Lung (tissue), 12 donors: ENCODE measurements around the gene FBXO38. TPM values are rescaled to one million over a fixed set of nuclear protein-coding genes. Genes with fewer than 3 reads are reported as not detected.

ENCODE experiments used
- ATAC-seq: fragments of 200-7000 bp; cut with Tn5 transposase; one replicate; pipeline ENCODE4 v1.9.1; 2020; ENCODE audit warnings: moderate number of reproducible peaks; ENCODE audit not compliant: insufficient read depth, low FRiP score
- DNase-seq, 3 donors: peaks; one replicate each; pipeline ENCODE4 v3.0.0-alpha.2; 2013 to 2017
- H3K27ac ChIP-seq, 2 donors: one replicate each; pipeline ENCODE4 v1.5.1; 2013; ENCODE audit warnings: mild to moderate bottlenecking in 2 of 2, moderate library complexity in 2 of 2, control low read depth in 1 of 2, inconsistent platforms in 1 of 2, low read depth in 1 of 2, low read length in 1 of 2
- H3K27me3 ChIP-seq, 3 donors: one replicate each; pipeline ENCODE4 v1.5.1; 2013; ENCODE audit warnings: low read length in 2 of 3; ENCODE audit not compliant: control insufficient read depth in 3 of 3, insufficient read depth in 3 of 3
- H3K36me3 ChIP-seq, 4 donors: one replicate each; pipeline ENCODE4 v1.5.1; 2013; ENCODE audit warnings: low read length in 4 of 4, mild to moderate bottlenecking in 1 of 4, moderate library complexity in 1 of 4; ENCODE audit not compliant: control insufficient read depth in 4 of 4, insufficient read depth in 4 of 4
- H3K4me1 ChIP-seq, 5 donors: one replicate each; pipeline ENCODE4 v1.5.1; 2013; ENCODE audit warnings: low read length in 5 of 5, mild to moderate bottlenecking in 2 of 5, moderate library complexity in 1 of 5; ENCODE audit not compliant: control insufficient read depth in 5 of 5, insufficient read depth in 5 of 5
- H3K4me3 ChIP-seq: one replicate; pipeline ENCODE4 v1.5.1; 2013; ENCODE audit warnings: mild to moderate bottlenecking, control low read depth, moderate library complexity
- H3K9ac ChIP-seq, 2 donors: one replicate each; pipeline ENCODE4 v1.5.1; 2013; ENCODE audit warnings: low read length in 2 of 2, control low read depth in 1 of 2; ENCODE audit not compliant: insufficient read depth in 1 of 2
- H3K9me3 ChIP-seq, 4 donors: one replicate each; pipeline ENCODE4 v1.5.1; 2013; ENCODE audit warnings: low read length in 3 of 4, mild to moderate bottlenecking in 1 of 4, moderate library complexity in 1 of 4; ENCODE audit not compliant: control insufficient read depth in 4 of 4, insufficient read depth in 3 of 4
- CTCF ChIP-seq: IDR thresholded peaks from 2 replicates; pipeline ENCODE4 v1.5.1; 2012; ENCODE audit warnings: mild to moderate bottlenecking; ENCODE audit errors: control extremely low read depth, extremely low read depth
- WGBS, 2 donors: extraction: QIAGEN DNeasy Blood & Tissue Kit; methylation state at CpG; one replicate each; pipeline ENCODE4 v1.1.7; 2013; 5-methylcytosine and 5-hydroxymethylcytosine counted together
- polyA plus RNA-seq, 2 donors: library from polyadenylated mRNA; stranded (reverse); fragments of 200-250 nt; gene quantifications; one replicate each; pipeline ENCODE4 v1.2.1, GENCODE V29; 2013
- total RNA-seq, 2 donors: library from RNA; depleted of rRNA in 1 of 2; stranded (reverse); fragments of >200 nt in 1 of 2; gene quantifications; one replicate each; pipeline ENCODE4 v1.2.1, GENCODE V29; 2014 to 2021
- donor health status: control.
- donor health status: control.
- donor health status: Bipolar disorder and iron deficiency.
- donor health status: healthy.
- donor health status: DM: yes; HTN: yes; CAD: no.

FBXO38 gene
- total and polyA plus RNA-seq, 4 donors, result 18.5 to 77.2 (median 41.7) TPM

DNA sequence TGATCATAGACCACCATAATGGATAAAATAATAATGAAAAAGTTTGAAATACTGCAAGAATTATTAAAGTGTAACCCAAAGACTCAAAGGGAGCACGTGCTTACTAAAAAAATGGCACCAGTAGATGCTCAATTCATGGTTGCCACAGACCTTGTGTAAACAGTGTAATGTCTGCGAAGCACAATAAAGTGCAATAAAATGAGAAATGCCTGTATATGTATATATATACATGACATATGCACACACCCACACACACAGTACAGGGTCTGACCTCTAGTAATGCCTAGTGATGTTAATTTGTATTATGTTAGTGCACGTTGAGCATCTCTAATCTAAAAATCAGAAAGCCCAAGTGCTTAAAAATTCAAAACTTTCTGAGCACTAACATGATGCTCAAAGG is 52.3 kb downstream of the FBXO38 start:
- no peak for ATAC-seq

GRCh38 chr5:148437249-148437648 is 53.5 kb downstream of the FBXO38 start:
- H3K4me1 ChIP-seq, result no peaks in the 10 kb centered on the region
- no peak for TF ChIP-seq CTCF
- H3K9ac ChIP-seq, result no peak overlapping the region
- H3K27me3 ChIP-seq, result no peaks in the 10 kb centered on the region
- H3K27ac ChIP-seq, result no peak overlapping the region
- no peaks in the 10 kb centered on the region for H3K9me3 ChIP-seq
- no peak for DNase-seq
- 60 to 75% methylated on average over 6 of the region's 6 CpGs for WGBS, 2 donors
- peaks cover 17 to 35% (median 30%) of the 10 kb centered on the region in 4 donors for H3K36me3 ChIP-seq
- H3K4me3 ChIP-seq, result no peak overlapping the region
- no peak for ATAC-seq

More for the DNA sequence above, 52.3 kb downstream of the FBXO38 start:
- H3K36me3 ChIP-seq, result peaks cover 13 to 33% (median 26%) of the 10 kb centered on the region in 4 donors
- H3K27ac ChIP-seq, result no peak overlapping the region
- H3K27me3 ChIP-seq, result no peaks in the 10 kb centered on the region
- no peak overlapping the region for H3K9ac ChIP-seq
- H3K4me3 ChIP-seq, result no peak overlapping the region
- TF ChIP-seq CTCF, result no peak
- WGBS, 2 donors, result 96% methylated on average over 3 of the region's 3 CpGs
- H3K9me3 ChIP-seq, result no peaks in the 10 kb centered on the region
- H3K4me1 ChIP-seq, result peaks cover 0 to 3% (median 0%) of the 10 kb centered on the region in 5 donors
- no peak for DNase-seq

- Histone ChIP-seq H3K4me1 (no peaks in the 10 kb centered on the region), H3K36me3 (peaks cover 18 to 30% (median 26%) of the 10 kb centered on the region in 4 donors), H3K9me3 (no peaks in the 10 kb centered on the region), H3K27me3 (no peaks in the 10 kb centered on the region), H3K9ac (no peak overlapping the region), H3K27ac (no peak overlapping the region), H3K4me3 (no peak overlapping the region)
- 63 to 67% methylated on average over 2 of the region's 2 CpGs for WGBS, 2 donors
- no peak for TF ChIP-seq CTCF
- DNase-seq, result no peak
- ATAC-seq, result no peak
These were observed 55.2 kb downstream of the FBXO38 start for GRCh38 chr5:148438933-148439332.

GRCh38 chr5:148443241-148443640 is 59.5 kb downstream of the FBXO38 start:
- DNase-seq (no peak), ATAC-seq (no peak)
- no peak overlapping the region for H3K27ac ChIP-seq
- no peak for TF ChIP-seq CTCF
- H3K4me1 ChIP-seq, result peaks cover 0 to 9% (median 7%) of the 10 kb centered on the region in 5 donors
- no peak overlapping the region for H3K9ac ChIP-seq
- H3K9me3 ChIP-seq, result no peaks in the 10 kb centered on the region
- WGBS, 2 donors, result 58 to 68% methylated on average over 1 of the region's 1 CpG
- peaks cover 15 to 19% (median 18%) of the 10 kb centered on the region in 4 donors for H3K36me3 ChIP-seq
- H3K4me3 ChIP-seq, result no peak overlapping the region
- H3K27me3 ChIP-seq, result no peaks in the 10 kb centered on the region
